A673 (cell line): Measurements from ENCODE around the gene GALNT18. TPM values are rescaled to one million over a fixed set of nuclear protein-coding genes. Genes with fewer than 3 reads are reported as not detected.

Experiments used
- BruUV-seq: library from RNA; stranded (reverse); fragments of 400-500 nt; replicated peaks from 2 replicates; lab custom pipeline; 2021; lab: Mats Ljungman, UMichigan
- CTCF ChIA-PET: fragments of 300-600 bp; sonication (Branson Sonifier 250); formaldehyde crosslinking; loops from one replicate; lab custom pipeline; 2022; ENCODE audit warnings: antibody characterized with exemption; lab: Charles Lee
- POLR2A ChIA-PET: fragments of 300-600 bp; sonication (Branson Sonifier 250); formaldehyde crosslinking; loops from one replicate; lab custom pipeline; 2022; ENCODE audit warnings: antibody characterized with exemption; ENCODE audit not compliant: low non-redundant PET; lab: Charles Lee
- DNase-seq: peaks from one replicate; pipeline ENCODE4 v3.0.0-alpha.2; 2015; ENCODE audit warnings: low spot score
- H3K27ac ChIP-seq: fragments of 200-600 bp; sonication (generic); 2 replicates; pipeline ENCODE4 v1.5.1; 2016; ENCODE audit warnings: mixed run types, low read depth, mild to moderate bottlenecking, mixed read lengths, antibody characterized with exemption, low read length; ENCODE audit not compliant: poor library complexity, severe bottlenecking
- H3K27me3 ChIP-seq: fragments of 200-600 bp; sonication (generic); replicated peaks from 2 replicates; pipeline ENCODE4 v1.6.1; 2017; ENCODE audit warnings: mixed run types, low read depth, mild to moderate bottlenecking, mixed read lengths, antibody characterized with exemption, low read length; ENCODE audit not compliant: insufficient read depth, poor library complexity
- H3K36me3 ChIP-seq: fragments of 200-600 bp; sonication (generic); 2 replicates; pipeline ENCODE4 v1.6.1; 2016; ENCODE audit warnings: mixed run types, mild to moderate bottlenecking, mixed read lengths, antibody characterized with exemption, low read length; ENCODE audit not compliant: insufficient read depth, poor library complexity, severe bottlenecking
- H3K4me1 ChIP-seq: fragments of 200-600 bp; sonication (generic); 2 replicates; pipeline ENCODE4 v1.6.1; 2017; ENCODE audit warnings: mixed run types, mild to moderate bottlenecking, mixed read lengths, antibody characterized with exemption, low read length; ENCODE audit not compliant: insufficient read depth, poor library complexity, severe bottlenecking
- H3K4me3 ChIP-seq: fragments of 200-600 bp; sonication (generic); 2 replicates; pipeline ENCODE4 v1.5.1; 2016; ENCODE audit warnings: low read depth, mixed run types, mild to moderate bottlenecking, mixed read lengths, low read length; ENCODE audit not compliant: poor library complexity, severe bottlenecking
- H3K9me3 ChIP-seq: fragments of 200-600 bp; sonication (generic); 2 replicates; pipeline ENCODE4 v1.6.1; 2016; ENCODE audit warnings: mixed run types, low read depth, mild to moderate bottlenecking, mixed read lengths, antibody characterized with exemption, low read length; ENCODE audit not compliant: poor library complexity, severe bottlenecking
- CTCF ChIP-seq: fragments of 300-800, 200-600 bp; sonication (generic); conservative IDR thresholded peaks from 2 replicates; pipeline ENCODE4 v1.5.1; 2017; ENCODE audit warnings: low read depth, mild to moderate bottlenecking, antibody characterized with exemption, low read length, moderate library complexity, mixed read lengths
- EZH2 ChIP-seq: fragments of 200-600 bp; sonication (generic); IDR thresholded peaks from 2 replicates; pipeline ENCODE4 v1.6.1; 2017; ENCODE audit warnings: borderline replicate concordance, low read depth, mild to moderate bottlenecking, mixed read lengths, antibody characterized with exemption, low read length; ENCODE audit not compliant: poor library complexity, severe bottlenecking
- intact Hi-C: fragments of 100-400 bp; cut with micrococcal nuclease; formaldehyde crosslinking; loops from one replicate; pipeline ENCODE4 v1.10.0; 2022; ENCODE audit not compliant: unreplicated experiment
- total RNA-seq: library from RNA; stranded (reverse); gene quantifications from 2 replicates; pipeline ENCODE4 v1.2.3, GENCODE V29; 2021

The GALNT18 gene
- total RNA-seq, 1 experiment from 2014 or later = 0.37 TPM

DNA sequence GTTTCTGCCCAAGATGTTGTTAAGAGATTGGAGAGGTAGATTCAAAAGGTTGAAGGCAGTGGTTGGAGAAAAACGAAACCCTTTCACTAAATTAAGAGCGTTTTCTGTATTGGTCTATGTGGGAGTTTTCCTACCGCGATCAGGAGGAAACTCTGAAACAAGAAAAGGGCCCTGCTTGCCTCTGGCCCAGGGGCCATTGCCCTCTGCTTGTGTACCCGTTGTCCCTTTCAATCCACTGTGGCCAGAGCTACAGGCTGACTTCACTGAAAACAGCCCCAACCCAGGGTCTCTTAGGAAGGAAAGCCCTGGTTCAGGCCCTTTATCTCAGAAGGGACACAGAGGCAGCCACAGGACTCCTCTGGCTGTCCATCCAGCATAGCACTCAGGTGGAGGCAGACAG, 367.8 kb downstream of the GALNT18 start:
- TF ChIP-seq EZH2 (no peak), CTCF (no peak)
- BruUV-seq = no TSS peak
- Histone ChIP-seq H3K36me3 (no peaks in the 10 kb centered on the region), H3K4me3 (no peak overlapping the region), H3K9me3 (no peaks in the 10 kb centered on the region), H3K27ac (no peak overlapping the region), H3K27me3 (no peaks in the 10 kb centered on the region), H3K4me1 (no peaks in the 10 kb centered on the region)
- DNase-seq = no peak
- intact Hi-C loops = no loop called here
- POLR2A ChIA-PET = no interaction called here
- CTCF ChIA-PET = no interaction called here

DNA sequence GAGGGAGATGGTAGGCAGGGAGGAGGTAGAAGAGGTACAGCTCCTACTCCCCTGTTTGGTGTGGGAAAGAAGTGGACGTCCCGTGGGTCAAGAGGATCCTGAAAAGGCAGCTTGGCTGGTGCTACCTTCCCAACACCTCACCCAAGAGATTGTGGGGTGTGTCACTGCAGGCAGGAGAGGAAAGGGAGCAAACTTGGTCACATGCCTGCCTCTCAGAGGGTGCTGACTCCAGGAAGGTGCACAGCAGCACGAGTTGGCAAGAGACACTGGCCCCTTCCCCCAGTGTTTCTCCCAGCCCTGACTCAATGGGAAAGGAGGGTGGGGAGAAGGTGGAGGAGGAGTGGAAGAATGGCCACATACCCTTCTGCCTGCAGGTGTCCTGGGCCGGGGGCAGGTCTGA, 368.3 kb downstream of the GALNT18 start:
- H3K27ac ChIP-seq = no peak overlapping the region
- intact Hi-C loops = no loop called here
- CTCF ChIA-PET = no interaction called here
- no TSS peak for BruUV-seq
- no peaks in the 10 kb centered on the region for H3K4me1 ChIP-seq
- H3K9me3 ChIP-seq = no peaks in the 10 kb centered on the region
- H3K27me3 ChIP-seq = no peaks in the 10 kb centered on the region
- POLR2A ChIA-PET = no interaction called here
- no peak for TF ChIP-seq EZH2
- DNase-seq = no peak
- H3K4me3 ChIP-seq = no peak overlapping the region
- no peaks in the 10 kb centered on the region for H3K36me3 ChIP-seq

GRCh38 chr11:11252403-11252802, 369.4 kb downstream of the GALNT18 start:
- Histone ChIP-seq H3K4me1 (no peaks in the 10 kb centered on the region), H3K36me3 (no peaks in the 10 kb centered on the region), H3K27ac (no peak overlapping the region), H3K4me3 (no peak overlapping the region), H3K27me3 (no peaks in the 10 kb centered on the region), H3K9me3 (no peaks in the 10 kb centered on the region)
- no peak for TF ChIP-seq EZH2
- intact Hi-C loops = no loop called here
- DNase-seq = no peak
- POLR2A ChIA-PET = no interaction called here
- BruUV-seq = no TSS peak
- CTCF ChIA-PET = no interaction called here

DNA sequence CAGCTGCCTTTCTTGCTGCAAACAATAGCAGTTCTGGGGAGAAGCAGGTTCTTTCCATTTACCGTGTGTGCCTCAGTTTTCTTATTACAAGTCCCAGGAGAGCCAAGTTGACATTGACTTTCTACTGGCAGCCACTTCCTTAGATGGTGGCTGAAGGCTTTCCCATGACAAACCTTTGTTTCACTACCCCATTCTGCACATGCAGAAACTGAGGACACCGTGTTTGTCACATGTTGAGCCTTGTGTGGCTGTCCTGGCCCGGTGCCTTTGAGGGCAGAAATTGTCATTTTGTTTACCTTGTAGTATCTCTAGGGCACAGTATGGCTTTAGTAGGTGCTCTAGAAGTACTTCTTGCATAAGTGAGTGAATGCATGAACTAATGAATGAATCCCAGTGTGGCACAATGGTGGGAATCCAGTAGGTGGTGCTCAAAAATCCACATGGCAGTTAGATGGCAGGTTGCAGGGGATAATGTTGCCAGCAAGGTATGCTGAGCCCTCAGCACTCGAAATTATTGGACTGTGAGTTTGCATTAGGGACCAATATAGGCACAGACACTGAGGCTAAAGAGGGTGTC, 370.3 kb downstream of the GALNT18 start:
- Histone ChIP-seq H3K4me3 (no peak overlapping the region), H3K9me3 (no peaks in the 10 kb centered on the region), H3K27me3 (no peaks in the 10 kb centered on the region), H3K4me1 (no peaks in the 10 kb centered on the region), H3K27ac (no peak overlapping the region), H3K36me3 (no peaks in the 10 kb centered on the region)
- intact Hi-C loops = no loop called here
- ChIA-PET POLR2A (no interaction called here), CTCF (no interaction called here)
- no peak for TF ChIP-seq EZH2
- no peak for TF ChIP-seq CTCF
- no TSS peak for BruUV-seq
- no peak for DNase-seq
